Activated CD4-positive, alpha-beta T cell treated with anti-CD3 and anti-CD28 coated beads, Interleukin-2, amount 50 U/mL, for 1 hour (primary cell): Measurements from ENCODE around the gene ALB.

Experiments used
- DNase-seq: peaks from one replicate; pipeline ENCODE4 v3.0.0-alpha.2; 2020

Gene ALB

DNA sequence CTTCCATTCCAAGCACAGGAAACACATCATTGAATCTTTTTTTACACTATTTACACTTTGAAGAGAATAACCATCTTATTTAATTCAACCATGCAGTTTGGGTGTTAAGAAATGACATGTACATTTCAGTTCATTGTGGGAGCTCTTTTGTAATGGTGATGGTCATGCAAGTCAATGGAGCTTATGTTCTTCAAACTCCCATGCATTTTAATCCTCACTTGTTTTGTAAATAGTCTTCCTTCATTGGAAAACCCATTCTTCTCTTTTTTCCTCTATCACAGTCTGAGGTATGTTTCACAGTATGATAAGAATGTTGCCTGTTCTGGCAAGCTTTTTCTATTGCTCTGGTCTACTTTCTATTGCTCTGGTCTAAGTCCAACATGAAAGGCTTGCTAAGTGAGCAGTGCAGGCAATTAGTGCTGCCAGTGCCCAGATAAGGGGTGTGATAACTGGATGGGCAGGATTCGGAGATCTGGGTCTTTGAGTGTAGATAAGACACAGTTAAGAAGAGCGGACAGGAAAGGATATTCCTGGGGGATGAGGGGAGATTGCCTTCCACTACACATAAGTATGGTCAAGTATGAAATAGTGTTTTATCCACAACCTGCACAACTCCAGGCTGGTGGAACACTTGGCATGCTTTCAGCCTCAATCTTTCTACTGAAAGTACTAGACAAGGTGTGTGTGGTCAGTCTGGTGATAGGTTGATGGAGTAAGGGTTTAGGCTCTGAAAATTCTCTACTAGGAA lies 49.0 kb downstream of the ALB start:
- DNase-seq: no peak

DNA sequence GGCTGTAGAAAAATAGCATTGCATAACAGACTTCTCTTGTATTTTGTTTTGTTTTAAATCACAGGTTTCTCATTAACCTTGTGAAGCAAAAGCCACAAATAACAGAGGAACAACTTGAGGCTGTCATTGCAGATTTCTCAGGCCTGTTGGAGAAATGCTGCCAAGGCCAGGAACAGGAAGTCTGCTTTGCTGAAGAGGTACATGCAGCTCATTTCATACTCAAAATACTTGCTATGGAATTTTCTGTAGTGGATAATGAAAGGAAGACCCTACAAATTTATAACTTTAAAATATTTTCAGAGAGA lies 49.6 kb downstream of the ALB start:
- no peak for DNase-seq

DNA sequence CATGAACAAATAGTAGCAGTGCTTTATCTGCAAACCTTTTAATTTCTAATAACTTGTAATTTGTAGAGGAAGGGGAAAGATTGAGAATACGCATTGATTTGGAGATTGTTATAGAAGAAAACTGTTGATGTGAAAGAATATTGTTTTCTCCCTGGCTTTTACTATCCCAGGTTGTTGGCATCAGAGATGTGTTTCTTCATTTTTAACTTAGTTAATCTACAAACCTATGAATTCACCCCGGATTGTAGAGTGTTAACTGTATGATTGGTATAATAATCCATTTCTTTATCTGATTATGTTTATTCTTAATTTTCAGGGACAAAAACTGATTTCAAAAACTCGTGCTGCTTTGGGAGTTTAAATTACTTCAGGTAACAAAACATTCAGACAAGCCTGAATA lies 50.8 kb downstream of the ALB start:
- no peak for DNase-seq

DNA sequence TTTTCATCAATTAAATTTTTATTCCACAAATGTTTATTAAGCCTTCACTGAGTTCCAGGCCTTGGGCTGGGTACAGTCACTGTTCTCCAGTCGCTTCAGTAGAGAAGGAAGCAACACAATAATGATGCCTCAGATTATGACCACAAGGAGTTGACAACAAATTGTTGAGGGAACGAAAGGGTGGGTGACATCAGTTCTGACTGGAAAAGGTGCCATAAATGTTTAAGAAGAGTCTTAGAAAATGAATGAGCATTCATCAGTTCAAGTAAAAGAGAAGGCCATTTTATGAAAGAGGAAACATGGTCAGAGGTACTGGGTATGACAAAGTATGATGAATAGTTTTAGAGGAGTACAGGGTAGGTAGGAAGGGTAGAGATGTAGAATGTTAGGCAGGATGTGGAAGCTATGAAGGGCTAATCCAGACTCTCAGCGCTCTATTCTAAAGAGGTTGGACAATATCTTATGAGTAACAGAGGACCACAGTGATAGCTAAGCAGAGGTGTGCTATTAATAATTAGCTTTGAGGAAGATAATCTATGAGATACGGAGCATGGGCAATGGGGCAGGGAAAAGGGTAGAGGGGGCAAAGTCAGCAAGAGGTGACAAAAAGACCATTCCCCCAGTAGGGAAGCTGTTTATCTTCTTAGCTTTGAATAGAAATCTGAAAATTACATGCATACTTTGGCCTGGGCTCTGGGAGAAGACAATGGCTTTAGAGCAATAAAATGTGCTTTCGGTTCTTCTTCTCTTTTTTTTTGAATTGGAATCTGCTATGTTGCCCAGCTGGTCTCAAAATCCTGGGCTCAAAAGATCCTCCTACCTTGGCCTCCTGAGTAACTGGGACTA lies 52.3 kb downstream of the ALB start:
- no peak for DNase-seq

DNA sequence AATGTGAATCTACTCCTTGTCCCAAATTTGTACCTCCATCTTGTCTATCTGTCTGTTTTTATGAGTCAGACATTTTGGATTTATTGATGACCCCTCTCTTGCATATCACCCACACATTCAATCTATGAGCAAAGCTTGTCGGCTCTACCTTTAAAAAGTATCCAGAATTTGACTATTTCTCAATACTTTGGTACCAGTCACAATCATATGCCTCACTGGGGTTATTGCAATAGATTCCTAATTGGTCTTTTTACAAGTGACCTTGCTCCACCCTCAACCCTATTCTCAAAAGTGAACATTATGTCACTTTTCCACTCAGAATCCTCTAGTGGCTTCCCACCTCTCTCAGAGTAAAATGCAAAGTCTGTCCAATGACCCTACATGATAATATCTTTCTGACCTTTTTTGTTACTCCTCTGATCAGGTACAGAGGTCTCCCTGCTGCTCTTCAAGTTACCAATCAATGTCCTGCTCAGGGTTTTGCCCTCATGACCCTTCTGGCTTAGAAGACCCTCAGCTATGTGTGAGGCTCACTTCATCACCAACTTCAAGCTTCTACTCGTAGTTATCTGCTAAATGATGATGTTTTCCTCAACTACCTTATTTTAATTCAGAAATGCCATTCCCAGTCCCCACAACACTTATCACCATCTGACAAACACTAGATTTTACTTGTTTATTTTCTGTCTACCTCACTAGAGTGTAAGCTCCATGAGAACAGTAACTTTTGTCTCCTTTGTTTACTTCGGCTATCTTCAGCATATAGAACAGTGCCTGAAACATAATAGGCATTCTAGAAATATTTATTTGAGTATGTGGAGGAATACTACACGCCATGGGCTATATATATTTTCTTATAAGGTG lies 54.3 kb downstream of the ALB start:
- DNase-seq: no peak

DNA sequence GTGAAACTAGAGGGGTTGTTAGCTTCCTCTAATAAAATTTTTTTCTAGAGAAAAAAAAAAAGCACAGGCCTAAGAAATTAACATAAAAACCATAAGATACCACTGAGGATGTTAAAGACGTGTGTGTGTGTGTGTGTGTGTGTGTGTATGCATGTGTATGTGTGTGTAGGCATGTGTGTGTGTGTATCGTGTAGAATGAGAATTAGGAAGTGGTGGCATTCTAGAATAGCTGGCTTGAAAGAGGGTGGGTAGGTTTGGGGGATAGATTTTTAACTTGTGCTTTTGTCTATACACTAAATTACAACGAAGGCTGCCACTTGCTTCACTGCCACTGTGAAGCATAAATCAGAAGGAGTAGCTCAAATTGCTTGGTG lies 54.9 kb downstream of the ALB start:
- no peak for DNase-seq

DNA sequence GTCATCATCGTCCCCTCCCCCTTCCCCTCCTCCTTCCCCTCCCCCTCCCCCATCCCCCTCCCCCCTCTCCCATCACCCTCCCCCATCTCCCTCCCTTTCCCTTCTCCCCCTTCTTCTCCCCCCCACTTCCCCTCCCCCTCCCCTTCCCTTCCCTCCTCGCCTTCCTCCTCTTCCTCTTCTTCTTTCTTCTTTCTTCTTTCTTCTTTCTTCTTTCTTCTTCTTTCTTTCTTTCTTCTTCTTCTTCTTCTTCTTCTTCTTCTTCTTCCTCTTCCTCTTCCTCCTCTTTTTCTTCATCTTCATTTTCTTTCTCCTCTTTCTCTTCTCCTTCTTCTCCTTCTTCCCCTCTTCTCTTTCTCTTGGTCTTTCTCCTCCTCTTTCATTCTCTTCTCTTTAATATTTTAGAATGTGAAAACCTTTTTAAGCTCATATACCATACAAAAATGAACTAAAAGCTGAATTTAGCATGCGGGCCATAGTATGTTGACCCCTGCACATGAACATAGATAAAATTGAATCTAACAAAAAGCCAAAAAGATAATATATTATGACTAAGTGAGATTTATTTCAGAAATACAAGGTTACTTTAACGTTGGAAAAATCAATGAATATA lies 56.9 kb downstream of the ALB start:
- no peak for DNase-seq

DNA sequence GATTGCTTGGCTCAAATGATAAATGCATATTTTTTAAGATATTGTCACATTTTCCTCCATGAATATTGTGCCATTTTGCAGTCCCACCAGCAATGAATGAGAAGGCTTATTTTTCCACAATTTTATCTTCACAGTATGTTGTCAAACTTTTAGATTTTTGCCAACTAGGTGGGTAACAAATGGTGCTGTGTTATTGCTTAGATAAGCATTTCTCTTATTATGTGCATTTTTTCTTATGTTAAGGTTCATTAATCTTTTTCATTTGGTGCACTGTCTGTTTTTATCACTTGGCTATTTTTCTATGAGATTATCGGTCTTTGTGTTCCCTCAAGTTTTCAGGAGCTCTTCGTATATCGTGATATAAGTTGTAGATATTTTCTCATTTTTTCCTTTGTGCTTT lies 64.1 kb downstream of the ALB start:
- no peak for DNase-seq

DNA sequence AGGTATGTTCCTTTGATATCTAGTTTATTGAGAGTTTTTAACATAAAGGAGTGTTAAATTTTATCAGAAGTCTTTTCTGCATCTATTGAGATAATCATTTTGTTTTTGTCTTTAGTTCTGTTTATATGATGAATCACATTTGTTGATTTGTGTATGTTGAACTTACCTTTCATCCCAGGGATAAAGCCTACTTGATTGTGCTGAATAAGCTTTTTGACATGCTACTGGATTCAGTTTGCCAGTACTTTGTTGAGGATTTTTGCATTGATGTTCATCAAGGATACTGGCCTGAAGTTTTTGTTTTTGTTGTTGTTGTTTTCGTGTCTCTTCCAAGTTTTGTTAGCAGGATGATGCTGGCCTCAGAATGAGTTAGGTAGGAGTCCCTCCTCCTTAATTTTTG lies 66.6 kb downstream of the ALB start:
- DNase-seq: no peak
